PC-9 (cell line): ENCODE measurements around the gene CDCA5. TPM values are rescaled to one million over a fixed set of nuclear protein-coding genes. Genes with fewer than 3 reads are reported as not detected.

Experiments
- BruUV-seq: library from RNA; stranded (reverse); fragments of 400-500 nt; replicated peaks from 2 replicates; lab custom pipeline; 2021; lab: Mats Ljungman, UMichigan
- CTCF ChIA-PET: fragments of 300-600 bp; sonication (Branson Sonifier 250); formaldehyde crosslinking; loops from one replicate; lab custom pipeline; 2022; ENCODE audit warnings: antibody characterized with exemption; lab: Charles Lee
- POLR2A ChIA-PET: fragments of 300-600 bp; sonication (Branson Sonifier 250); formaldehyde crosslinking; loops from one replicate; lab custom pipeline; 2022; ENCODE audit warnings: antibody characterized with exemption; ENCODE audit not compliant: unreplicated experiment; lab: Charles Lee
- DNase-seq, 2 experiments: peaks; one replicate each; pipeline versions ENCODE4 v3.0.0 to v3.0.0-alpha.2; 2015 to 2022; ENCODE audit warnings: mixed read lengths in 1 of 2
- H2AFZ ChIP-seq: fragments of 200-600 bp; sonication (generic); 2 replicates; pipeline ENCODE4 v1.8.1; 2017; ENCODE audit warnings: antibody characterized with exemption
- H3F3A ChIP-seq: fragments of 200-600 bp; sonication (generic); 2 replicates; pipeline ENCODE4 v1.8.1; 2017; ENCODE audit warnings: antibody characterized with exemption, mild to moderate bottlenecking, low read depth; ENCODE audit not compliant: insufficient read depth
- H3K27ac ChIP-seq: fragments of 200-600 bp; sonication (generic); 2 replicates; pipeline ENCODE4 v1.6.1; 2016; ENCODE audit warnings: mixed run types
- H3K27me3 ChIP-seq: fragments of 200-600 bp; sonication (generic); 2 replicates; pipeline ENCODE4 v1.6.1; 2016; ENCODE audit warnings: low read depth, mixed run types; ENCODE audit not compliant: insufficient read depth
- H3K36me3 ChIP-seq: fragments of 200-600 bp; sonication (generic); 2 replicates; pipeline ENCODE4 v1.6.1; 2016; ENCODE audit warnings: low read depth, mixed run types
- H3K4me1 ChIP-seq: fragments of 200-600 bp; sonication (generic); replicated peaks from 2 replicates; pipeline ENCODE4 v1.6.1; 2016; ENCODE audit warnings: mixed run types; ENCODE audit not compliant: insufficient read depth
- H3K4me2 ChIP-seq: fragments of 200-600 bp; sonication (generic); 2 replicates; pipeline ENCODE4 v1.6.1; 2017; ENCODE audit warnings: mixed run types
- H3K4me3 ChIP-seq: fragments of 200-600 bp; sonication (generic); 2 replicates; pipeline ENCODE4 v1.6.1; 2016; ENCODE audit warnings: mixed run types
- H3K79me2 ChIP-seq: fragments of 200-600 bp; sonication (generic); 2 replicates; pipeline ENCODE4 v1.6.1; 2017; ENCODE audit warnings: low read depth, mixed run types
- H3K9me2 ChIP-seq: fragments of 200-600 bp; sonication (generic); 2 replicates; pipeline ENCODE4 v1.8.1; 2017; ENCODE audit warnings: mild to moderate bottlenecking; ENCODE audit not compliant: insufficient read depth
- H3K9me3 ChIP-seq: fragments of 200-600 bp; sonication (generic); 2 replicates; pipeline ENCODE4 v1.8.1; 2016; ENCODE audit warnings: low read depth; ENCODE audit not compliant: insufficient read depth
- H4K20me1 ChIP-seq: fragments of 200-600 bp; sonication (generic); 2 replicates; pipeline ENCODE4 v1.8.1; 2017; ENCODE audit not compliant: insufficient read depth
- CTCF ChIP-seq: fragments of 200-600 bp; sonication (generic); conservative IDR thresholded peaks from 2 replicates; pipeline ENCODE4 v1.6.1; 2017; ENCODE audit warnings: mixed run types, antibody characterized with exemption, mild to moderate bottlenecking, moderate library complexity
- EZH2 ChIP-seq: fragments of 200-600 bp; sonication (generic); IDR thresholded peaks from 2 replicates; pipeline ENCODE4 v1.8.0; 2017; ENCODE audit warnings: antibody characterized with exemption, low read depth
- intact Hi-C: fragments of 100-400 bp; cut with micrococcal nuclease; formaldehyde crosslinking; loops from one replicate; pipeline ENCODE4 v1.10.0; 2022; ENCODE audit not compliant: unreplicated experiment
- microRNA-seq: library from miRNA; unstranded; fragments of <30 nt; microRNA quantifications from one replicate; pipeline ENCODE4 v1.2.0, GENCODE V29; 2021; ENCODE audit warnings: borderline number of aligned reads, borderline replicate concordance
- total RNA-seq: library from RNA; stranded (reverse); gene quantifications from 2 replicates; pipeline ENCODE4 v1.2.3, GENCODE V29; 2021

CDCA5 gene
- total RNA-seq, 1 experiment from 2014 or later = 86.4 TPM

GRCh38 chr11:65035579-65035978 is 48.3 kb downstream of the CDCA5 start:
- H3K9me3 ChIP-seq = no peaks in the 10 kb centered on the region
- H2AFZ ChIP-seq = no peak overlapping the region
- no peak overlapping the region for H3K4me2 ChIP-seq
- H3K27me3 ChIP-seq = no peaks in the 10 kb centered on the region
- peaks cover 9% of the 10 kb centered on the region; the same call in 1 of the 2 replicates for H3K4me1 ChIP-seq
- H3K27ac ChIP-seq = no peak overlapping the region
- H3K9me2 ChIP-seq = no peaks in the 10 kb centered on the region
- no peaks in the 10 kb centered on the region for H3K79me2 ChIP-seq
- BruUV-seq = no TSS peak
- POLR2A ChIA-PET = no interaction called here
- H3K36me3 ChIP-seq = no peaks in the 10 kb centered on the region
- DNase-seq = no peak
- H3F3A ChIP-seq = peaks cover 19% of the 10 kb centered on the region; the same call in 1 of the 2 replicates
- CTCF ChIA-PET = no interaction called here
- no peak overlapping the region for H3K4me3 ChIP-seq
- intact Hi-C loops = no loop called here
- TF ChIP-seq EZH2 (no peak), CTCF (no peak)
- no peaks in the 10 kb centered on the region for H4K20me1 ChIP-seq

- no peak overlapping the region for H3K4me2 ChIP-seq
- no peaks in the 10 kb centered on the region for H3K4me1 ChIP-seq
- CTCF ChIA-PET = no interaction called here
- POLR2A ChIA-PET = no interaction called here
- H4K20me1 ChIP-seq = no peaks in the 10 kb centered on the region
- no TSS peak for BruUV-seq
- no peaks in the 10 kb centered on the region for H3K27me3 ChIP-seq
- no peaks in the 10 kb centered on the region for H3K9me2 ChIP-seq
- no peaks in the 10 kb centered on the region for H3K79me2 ChIP-seq
- intact Hi-C loops = no loop called here
- no peaks in the 10 kb centered on the region for H3K36me3 ChIP-seq
- H3K9me3 ChIP-seq = no peaks in the 10 kb centered on the region
- DNase-seq = no peak
- TF ChIP-seq CTCF = no peak
- no peak for TF ChIP-seq EZH2
- H3K4me3 ChIP-seq = no peak overlapping the region
- H3F3A ChIP-seq = peaks cover 8% of the 10 kb centered on the region; the same call in 1 of the 2 replicates
- no peak overlapping the region for H3K27ac ChIP-seq
- H2AFZ ChIP-seq = no peak overlapping the region
Observed at GRCh38 chr11:65034423-65034822, 49.4 kb downstream of the CDCA5 start.

GRCh38 chr11:65032216-65032615 is 51.6 kb downstream of the CDCA5 start:
- ChIA-PET POLR2A (no interaction called here), CTCF (no interaction called here)
- Histone ChIP-seq H3K36me3 (no peaks in the 10 kb centered on the region), H4K20me1 (no peaks in the 10 kb centered on the region), H3K79me2 (no peaks in the 10 kb centered on the region), H3K4me2 (no peak overlapping the region), H3K27me3 (no peaks in the 10 kb centered on the region), H3K9me3 (no peaks in the 10 kb centered on the region), H2AFZ (no peak overlapping the region), H3F3A (peaks cover 8% of the 10 kb centered on the region; the same call in 1 of the 2 replicates), H3K4me3 (no peak overlapping the region), H3K9me2 (no peaks in the 10 kb centered on the region), H3K4me1 (peaks cover 9% of the 10 kb centered on the region), H3K27ac (no peak overlapping the region)
- no TSS peak for BruUV-seq
- intact Hi-C loops = no loop called here
- DNase-seq = no peak
- TF ChIP-seq EZH2 = no peak
- no peak for TF ChIP-seq CTCF

Small RNAs within 50 kb of the gene (microRNA-seq; reads per million reads assigned to microRNA genes)
- gene MIR6751 = not detected

Other genes with a start within 250 kb of the CDCA5 start
- 31.3 and 33.8 TPM in 2 replicates for gene CDC42BPG, start 239.4 kb downstream of the CDCA5 start, total RNA-seq
- gene EHD1, start 205.4 kb downstream of the CDCA5 start, total RNA-seq = 110 and 134 TPM in 2 replicates
- gene ATG2A, start 166.8 kb downstream of the CDCA5 start, total RNA-seq = 48.2 and 53.2 TPM in 2 replicates
- gene PPP2R5B, start 159.4 kb downstream of the CDCA5 start, total RNA-seq = 13.7 and 13.9 TPM in 2 replicates
- 1.0 and 2.1 TPM in 2 replicates for gene GPHA2, start 148.1 kb downstream of the CDCA5 start, total RNA-seq
- gene MAJIN, start 111.9 kb downstream of the CDCA5 start, total RNA-seq = 4.5 and 7.1 TPM in 2 replicates
- 0.46 and 1.2 TPM in 2 replicates for gene BATF2, start 87.1 kb downstream of the CDCA5 start, total RNA-seq
- gene ARL2, start 69.9 kb downstream of the CDCA5 start, total RNA-seq = 97.5 and 106 TPM in 2 replicates
- gene SNX15, start 56.6 kb downstream of the CDCA5 start, total RNA-seq = 38.2 and 40.6 TPM in 2 replicates
- 33.9 and 48.0 TPM in 2 replicates for gene SAC3D1, start 42.8 kb downstream of the CDCA5 start, total RNA-seq
- gene NAALADL1, start 25.5 kb downstream of the CDCA5 start, total RNA-seq = not detected in 2 replicates
- gene ZFPL1, start 182 bp upstream of the CDCA5 start, total RNA-seq = 63.6 and 68.2 TPM in 2 replicates
- gene VPS51, start 12.2 kb upstream of the CDCA5 start, total RNA-seq = 113 and 279 TPM in 2 replicates
- gene TM7SF2, start 27.8 kb upstream of the CDCA5 start, total RNA-seq = 49.5 and 72.3 TPM in 2 replicates
- gene ZNHIT2, start 33.7 kb upstream of the CDCA5 start, total RNA-seq = 13.7 and 22.3 TPM in 2 replicates
- 973 and 1,165 TPM in 2 replicates for gene FAU, start 38.1 kb upstream of the CDCA5 start, total RNA-seq
- gene MRPL49, start 38.3 kb upstream of the CDCA5 start, total RNA-seq = 84.5 and 95.0 TPM in 2 replicates
- 40.9 and 51.5 TPM in 2 replicates for gene SYVN1, start 50.5 kb upstream of the CDCA5 start, total RNA-seq
- not detected in 2 replicates for gene SPDYC, start 86.2 kb upstream of the CDCA5 start, total RNA-seq
- gene CAPN1, start 97.9 kb upstream of the CDCA5 start, total RNA-seq = 502 and 559 TPM in 2 replicates
- gene POLA2, start 177.9 kb upstream of the CDCA5 start, total RNA-seq = 37.1 and 39.3 TPM in 2 replicates
- 17.8 and 20.8 TPM in 2 replicates for gene CDC42EP2, start 230.8 kb upstream of the CDCA5 start, total RNA-seq
- 75.6 and 80.6 TPM in 2 replicates for gene DPF2, start 249.8 kb upstream of the CDCA5 start, total RNA-seq